Naive B cell (primary cell): Measurements from ENCODE around the gene PRM3. TPM values are rescaled to one million over a fixed set of nuclear protein-coding genes. Genes with fewer than 3 reads are reported as not detected.

Source experiments
- polyA plus RNA-seq, 6 donors: library from polyadenylated mRNA; unstranded; fragments of 300-500 nt; fragmentation: Illumina TruSeq; gene quantifications; one replicate each; pipeline ENCODE4 v1.2.3, GENCODE V29; 2021; ENCODE audit warnings: low read depth in 6 of 6

PRM3 gene
- polyA plus RNA-seq, 6 donors from 2014 or later, result not detected

Other genes with a start within 250 kb of the PRM3 start
- 10 to 100 TPM; 19.8 to 62.0 (median 32.5) TPM for gene SOCS1, start 17.4 kb downstream of the PRM3 start, polyA plus RNA-seq
- not detected for gene TNP2, start 4.3 kb downstream of the PRM3 start, polyA plus RNA-seq
- not detected for gene PRM2, start 2.9 kb upstream of the PRM3 start, polyA plus RNA-seq
- not detected for gene PRM1, start 7.7 kb upstream of the PRM3 start, polyA plus RNA-seq
- gene RMI2, start 71.8 kb upstream of the PRM3 start, polyA plus RNA-seq, result 10 to 100 TPM; 18.1 to 38.3 (median 30.0) TPM